ENCODE measurements around the gene EFCAB12.

- TF ChIP-seq CTCF (IDR thresholded peaks at IDR 0.05) (no peak), POLR2A (IDR thresholded peaks at IDR 0.05) (no peak)
Measured at GRCh38 chr3:129432671-129433070, 4.2 kb upstream of the EFCAB12 start.
